Heart left ventricle (tissue), 16 donors: Measurements from ENCODE around the gene EBF4. TPM values are rescaled to one million over a fixed set of nuclear protein-coding genes. Genes with fewer than 3 reads are reported as not detected.

Experiments
- ATAC-seq, 4 donors: fragments of 200-7000 bp; cut with Tn5 transposase; one replicate each; pipeline ENCODE4 v1.9.1; 2020 to 2022; ENCODE audit warnings: moderate library complexity in 4 of 4, mild to moderate bottlenecking in 3 of 4, moderate number of reproducible peaks in 1 of 4
- DNase-seq, 5 donors: peaks; one replicate each; pipeline ENCODE4 v3.0.0-alpha.2; 2020
- H3K27ac ChIP-seq, 12 donors: fragments of 200-600 bp; sonication (generic) in 4 of 12; one replicate each; pipeline versions ENCODE4 v1.5.0 to v1.8.0; 2016 to 2022; ENCODE audit warnings: mild to moderate bottlenecking in 2 of 12
- H3K27me3 ChIP-seq, 9 donors: fragments of 200-600 bp; sonication (generic) in 2 of 9; one replicate each; pipeline versions ENCODE4 v1.5.1 to v1.8.0; 2016 to 2022; ENCODE audit warnings: mild to moderate bottlenecking in 3 of 9
- H3K36me3 ChIP-seq, 9 donors: fragments of 200-600 bp; sonication (generic) in 2 of 9; one replicate each; pipeline versions ENCODE4 v1.5.0 to v1.8.0; 2018 to 2022; ENCODE audit warnings: mild to moderate bottlenecking in 2 of 9
- H3K4me1 ChIP-seq, 12 donors: fragments of 200-600 bp; sonication (generic) in 4 of 12; one replicate each; pipeline versions ENCODE4 v1.5.0 to v1.8.0; 2016 to 2022; ENCODE audit warnings: mild to moderate bottlenecking in 3 of 12
- H3K4me3 ChIP-seq, 12 donors: fragments of 200-600 bp; sonication (generic) in 4 of 12; one replicate each; pipeline versions ENCODE4 v1.5.0 to v1.8.0; 2017 to 2022; ENCODE audit warnings: mild to moderate bottlenecking in 9 of 12, moderate library complexity in 4 of 12
- H3K9me3 ChIP-seq, 12 donors: fragments of 200-600 bp; sonication (generic) in 4 of 12; one replicate each; pipeline versions ENCODE4 v1.5.0 to v1.8.0; 2016 to 2022; ENCODE audit warnings: mild to moderate bottlenecking in 1 of 12
- CTCF ChIP-seq, 12 donors: fragments of 200-600 bp; sonication (generic) in 4 of 12; IDR thresholded peaks; one replicate each; pipeline versions ENCODE4 v1.5.0 to v1.8.0; 2018 to 2022; ENCODE audit warnings: antibody characterized with exemption in 12 of 12, mild to moderate bottlenecking in 5 of 12
- POLR2A ChIP-seq, 2 donors: fragments of 450-650 bp; IDR thresholded peaks; one replicate each; pipeline ENCODE4 v1.6.1; 2017; ENCODE audit warnings: antibody characterized with exemption in 2 of 2, mild to moderate bottlenecking in 2 of 2, moderate library complexity in 2 of 2
- WGBS, 4 donors: extraction: QIAGEN DNeasy Blood & Tissue Kit in 2 of 4; methylation state at CpG; one replicate each; pipeline versions ENCODE4 v1.1.5 to v1.1.7; 2013 to 2018; 5-methylcytosine and 5-hydroxymethylcytosine counted together
- intact Hi-C, 10 donors: fragments of 100-400 bp; cut with DNase I; formaldehyde crosslinking; loops; one replicate each; pipeline versions ENCODE4 v1.11.1 to v1.14.2; 2022
- polyA plus RNA-seq, 2 donors: library from polyadenylated mRNA; stranded (reverse); fragments of 200-250 nt; gene quantifications; one replicate each; pipeline ENCODE4 v1.2.3, GENCODE V29; 2013
- total RNA-seq, 9 donors: library from RNA; depleted of rRNA in 2 of 9; stranded (reverse); fragments of >200 nt in 2 of 9; fragmentation: NEBNext Ultra II Directional in 3 of 9; extraction: Animal tissue kit (Norgen Biotek cat#: 25700) in 3 of 9; gene quantifications; one replicate each; pipeline versions ENCODE4 v1.1.0 to v1.2.4, GENCODE V29; 2016 to 2023
- donor health status: ischemic (EF 13 %, LVEDD 7.1; RV severe dilation, severe dysfunction).
- donor health status: healthy with polysubstance abuse.
- donor health status: DM: no; HTN: yes; CAD: no.
- donor health status: DM: no; HTN: no; CAD: no.
- donor health status: ischemic (EF 25% LVEDD 6.9; RV normal size, moderate dysfunction).
- donor health status: ischemic (EF 25% LVEDD 5.7; RV mildly dilated, moderate dysfunction).
- donor health status: healthy.
- donor health status: DM: yes; HTN: yes; CAD: no.
- donor health status: ischemic (EF 35%, LVEDD 5.7; RV mildly dilated, moderate dysfunction).
- donor health status: nonischemic (EF 11% LVEDD 7.7; RV severe dilation, severe dysfunction).
- donor health status: DM: yes; HTN: yes; CAD: no.
- donor health status: PGD.
- donor health status: ischemic (EF 29% LVEDD 5.4; RV normal size, mild dysfunction).
- donor health status: nonischemic (EF 23%, LVEDD 6.1; RV moderate dilation, normal function).

Gene EBF4
- total and polyA plus RNA-seq, 11 donors = 2.5 to 6.4 (median 3.8) TPM

- H3K27ac ChIP-seq = no peak overlapping the region
- no peaks in the 10 kb centered on the region for H3K36me3 ChIP-seq
- ATAC-seq (no peak), DNase-seq (no peak)
- no peak for TF ChIP-seq CTCF (IDR thresholded peaks at IDR 0.05)
- TF ChIP-seq POLR2A (IDR thresholded peaks at IDR 0.05) = no peak
- H3K9me3 ChIP-seq = no peaks in the 10 kb centered on the region
- peaks cover 0 to 12% (median 2%) of the 10 kb centered on the region in 12 donors for H3K4me1 ChIP-seq
- no peak overlapping the region for H3K4me3 ChIP-seq
- H3K27me3 ChIP-seq = peaks cover 0 to 15% (median 7%) of the 10 kb centered on the region in 9 donors
- intact Hi-C loops = loop anchor here in 1 of 10 donors (10.0 kb wide), 1 partner anchor 61 kb away; no protein-coding TSS in a partner anchor
- 90 to 98% (median 96%) methylated on average over 4 of the region's 4 CpGs for WGBS, 4 donors
These were observed 53.5 kb downstream of the EBF4 start for GRCh38 chr20:2745936-2746635.

- Histone ChIP-seq H3K4me3 (no peak overlapping the region), H3K27me3 (peaks cover 0 to 18% (median 7%) of the 10 kb centered on the region in 9 donors), H3K36me3 (no peaks in the 10 kb centered on the region), H3K4me1 (peaks cover 0 to 17% (median 7%) of the 10 kb centered on the region in 12 donors), H3K9me3 (no peaks in the 10 kb centered on the region), H3K27ac (no peak overlapping the region)
- TF ChIP-seq POLR2A (IDR thresholded peaks at IDR 0.05) (no peak), CTCF (IDR thresholded peaks at IDR 0.05) (no peak)
- DNase-seq (no peak), ATAC-seq (no peak)
- intact Hi-C loops = loop anchor here in 1 of 10 donors (10.0 kb wide), 1 partner anchor 62 kb away; no protein-coding TSS in a partner anchor
- WGBS, 4 donors = 81 to 87% (median 84%) methylated on average over 8 of the region's 8 CpGs
These were observed 54.2 kb downstream of the EBF4 start for GRCh38 chr20:2746636-2747265.

- H3K4me1 ChIP-seq = peaks cover 0 to 25% (median 13%) of the 10 kb centered on the region in 12 donors
- no peak overlapping the region for H3K27ac ChIP-seq
- no peaks in the 10 kb centered on the region for H3K36me3 ChIP-seq
- peaks cover 0 to 25% (median 9%) of the 10 kb centered on the region in 9 donors for H3K27me3 ChIP-seq
- TF ChIP-seq POLR2A (IDR thresholded peaks at IDR 0.05) = no peak
- TF ChIP-seq CTCF (IDR thresholded peaks at IDR 0.05) = no peak
- intact Hi-C loops = loop anchor here in 1 of 10 donors (10.0 kb wide), 1 partner anchor 63 kb away; no protein-coding TSS in a partner anchor
- no peak overlapping the region for H3K4me3 ChIP-seq
- WGBS, 4 donors = 91 to 94% (median 91%) methylated on average over 8 of the region's 8 CpGs
- no peaks in the 10 kb centered on the region for H3K9me3 ChIP-seq
- DNase-seq = peak in 1 of 5 donors; percentile 1
- ATAC-seq = no peak
These were observed 55.2 kb downstream of the EBF4 start for GRCh38 chr20:2747676-2748235.
